ENCODE measurements around the gene PAWR. TPM values are rescaled to one million over a fixed set of nuclear protein-coding genes. Genes with fewer than 3 reads are reported as not detected.

Gene PAWR
- total and polyA plus RNA-seq, 2 of the 13 experiments (the other 11 are each of a cell fraction or from before 2014, with no cell fraction given) = 29.1 to 36.1 TPM

- TF ChIP-seq, protein P1, sequence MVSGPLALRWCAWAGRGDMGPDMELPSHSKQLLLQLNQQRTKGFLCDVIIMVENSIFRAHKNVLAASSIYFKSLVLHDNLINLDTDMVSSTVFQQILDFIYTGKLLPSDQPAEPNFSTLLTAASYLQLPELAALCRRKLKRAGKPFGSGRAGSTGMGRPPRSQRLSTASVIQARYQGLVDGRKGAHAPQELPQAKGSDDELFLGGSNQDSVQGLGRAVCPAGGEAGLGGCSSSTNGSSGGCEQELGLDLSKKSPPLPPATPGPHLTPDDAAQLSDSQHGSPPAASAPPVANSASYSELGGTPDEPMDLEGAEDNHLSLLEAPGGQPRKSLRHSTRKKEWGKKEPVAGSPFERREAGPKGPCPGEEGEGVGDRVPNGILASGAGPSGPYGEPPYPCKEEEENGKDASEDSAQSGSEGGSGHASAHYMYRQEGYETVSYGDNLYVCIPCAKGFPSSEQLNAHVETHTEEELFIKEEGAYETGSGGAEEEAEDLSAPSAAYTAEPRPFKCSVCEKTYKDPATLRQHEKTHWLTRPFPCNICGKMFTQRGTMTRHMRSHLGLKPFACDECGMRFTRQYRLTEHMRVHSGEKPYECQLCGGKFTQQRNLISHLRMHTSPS (CRISPR knock-in tag; IDR thresholded peaks at IDR 0.05; ENCODE audit: low read depth) = 0 out of 2 replicates have a peak, but pooled peaks have one; percentile 31
- TF ChIP-seq REL (CRISPR knock-in tag; conservative IDR thresholded peaks at IDR 0.05) (peak; percentile 84; the same call in 1 of the 2 replicates), NAIF1 (CRISPR knock-in tag; IDR thresholded peaks at IDR 0.05; ENCODE audit: borderline replicate concordance) (0 out of 2 replicates have a peak, but pooled peaks have one; percentile 16), PHF8 (CRISPR knock-in tag; IDR thresholded peaks at IDR 0.05) (peak; percentile 81), PRMT3 (CRISPR knock-in tag; IDR thresholded peaks at IDR 0.05; ENCODE audit: borderline replicate concordance, low read depth) (no peak), MAF1 (CRISPR knock-in tag; IDR thresholded peaks at IDR 0.05; ENCODE audit: borderline replicate concordance) (no peak), SRF (IDR thresholded peaks at IDR 0.05; ENCODE audit: low read depth, low read length) (no peak), ATF7-NPFF (CRISPR knock-in tag; IDR thresholded peaks at IDR 0.05; ENCODE audit: low read depth) (peak; percentile 4; the same call in 1 of the 2 replicates), ZNF160 (CRISPR knock-in tag; IDR thresholded peaks at IDR 0.05) (no peak; the same call in 1 of the 2 replicates), ZNF616 (CRISPR knock-in tag; IDR thresholded peaks at IDR 0.05; ENCODE audit: low read depth) (peak; percentile 85; the same call in 1 of the 2 replicates), MYC (CRISPR knock-in tag; IDR thresholded peaks at IDR 0.05; ENCODE audit: borderline replicate concordance) (peak; percentile 68; the same call in 1 of the 2 replicates), RFX1 (IDR thresholded peaks at IDR 0.05) (no peak), MTERF4 (CRISPR knock-in tag; IDR thresholded peaks at IDR 0.05) (no peak), ZNF430 (CRISPR knock-in tag; IDR thresholded peaks at IDR 0.05) (peak; percentile 76), ZNF232 (CRISPR knock-in tag; IDR thresholded peaks at IDR 0.05; ENCODE audit: borderline replicate concordance) (0 out of 2 replicates have a peak, but pooled peaks have one; percentile 0), TOPORS (CRISPR knock-in tag; IDR thresholded peaks at IDR 0.05) (peak; percentile 21; the same call in 1 of the 2 replicates), ETV5 (CRISPR knock-in tag; IDR thresholded peaks at IDR 0.05; ENCODE audit: borderline replicate concordance) (peak; percentile 43; the same call in 1 of the 2 replicates), ZNF597 (CRISPR knock-in tag; IDR thresholded peaks at IDR 0.05) (no peak), ZNF737 (CRISPR knock-in tag; IDR thresholded peaks at IDR 0.05; ENCODE audit: borderline replicate concordance) (no peak), BRCA1 (CRISPR knock-in tag; IDR thresholded peaks at IDR 0.05) (0 out of 2 replicates have a peak, but pooled peaks have one; percentile 0), ZNF749 (CRISPR knock-in tag; IDR thresholded peaks at IDR 0.05; ENCODE audit: borderline replicate concordance) (no peak)
- TF ChIP-seq, protein P2, sequence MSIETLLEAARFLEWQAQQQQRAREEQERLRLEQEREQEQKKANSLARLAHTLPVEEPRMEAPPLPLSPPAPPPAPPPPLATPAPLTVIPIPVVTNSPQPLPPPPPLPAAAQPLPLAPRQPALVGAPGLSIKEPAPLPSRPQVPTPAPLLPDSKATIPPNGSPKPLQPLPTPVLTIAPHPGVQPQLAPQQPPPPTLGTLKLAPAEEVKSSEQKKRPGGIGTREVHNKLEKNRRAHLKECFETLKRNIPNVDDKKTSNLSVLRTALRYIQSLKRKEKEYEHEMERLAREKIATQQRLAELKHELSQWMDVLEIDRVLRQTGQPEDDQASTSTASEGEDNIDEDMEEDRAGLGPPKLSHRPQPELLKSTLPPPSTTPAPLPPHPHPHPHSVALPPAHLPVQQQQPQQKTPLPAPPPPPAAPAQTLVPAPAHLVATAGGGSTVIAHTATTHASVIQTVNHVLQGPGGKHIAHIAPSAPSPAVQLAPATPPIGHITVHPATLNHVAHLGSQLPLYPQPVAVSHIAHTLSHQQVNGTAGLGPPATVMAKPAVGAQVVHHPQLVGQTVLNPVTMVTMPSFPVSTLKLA (IDR thresholded peaks at IDR 0.05) = peak; percentile 13; the same call in 1 of the 2 replicates
These were observed at the start of gene PAWR (continued) for GRCh38 chr12:79690638-79691510.
